ENCODE data around the gene VSIG10L. TPM values are rescaled to one million over a fixed set of nuclear protein-coding genes. Genes with fewer than 3 reads are reported as not detected.

Gene VSIG10L
- total RNA-seq, 4 donors from 2014 or later, result 0.21 to 0.56 (median 0.28) TPM

DNA sequence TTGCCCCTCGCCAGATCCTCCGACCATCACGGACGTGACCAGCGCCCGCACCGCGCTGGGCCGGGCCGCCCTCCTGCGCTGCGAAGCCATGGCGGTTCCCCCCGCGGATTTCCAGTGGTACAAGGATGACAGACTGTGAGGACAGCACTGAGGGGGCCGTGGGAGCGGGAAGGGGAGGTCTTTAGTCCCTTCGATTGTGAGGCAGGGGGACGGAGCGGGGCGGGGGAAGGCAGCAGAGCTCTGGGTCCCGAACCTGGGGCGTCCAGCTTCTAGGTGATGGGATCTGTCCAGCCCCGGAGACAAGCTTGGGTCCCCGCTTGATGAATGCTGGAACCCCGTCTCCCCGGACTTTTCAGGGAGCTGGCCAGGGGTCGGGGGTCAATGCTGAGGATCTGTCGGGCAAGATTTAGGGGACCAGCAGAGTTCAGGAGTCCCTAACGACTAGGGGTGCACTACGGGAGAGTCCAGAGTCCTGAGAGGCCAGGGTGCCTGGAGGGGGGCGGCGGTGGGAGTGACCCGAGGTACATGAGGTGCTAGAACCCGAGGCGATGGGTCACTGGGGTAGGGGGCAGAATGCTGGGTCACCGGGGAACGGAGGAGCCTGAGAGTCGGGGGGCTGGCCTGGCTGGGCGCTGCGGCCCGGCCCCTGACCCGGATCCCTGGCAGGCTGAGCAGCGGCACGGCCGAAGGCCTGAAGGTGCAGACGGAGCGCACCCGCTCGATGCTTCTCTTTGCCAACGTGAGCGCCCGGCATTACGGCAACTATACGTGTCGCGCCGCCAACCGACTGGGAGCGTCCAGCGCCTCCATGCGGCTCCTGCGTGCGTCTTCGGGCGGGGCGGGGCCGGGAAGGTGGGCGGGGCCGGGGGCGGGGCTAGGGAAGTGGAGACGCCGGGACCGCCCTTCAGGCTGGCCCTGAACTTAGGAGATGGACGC lies 14.6 kb downstream of the VSIG10L start:
- 2 to 6% methylated on average over 28 to 29 of the region's 75 CpGs for WGBS, 2 donors
- H3K27me3 ChIP-seq, result peaks cover 7% of the 10 kb centered on the region
- intact Hi-C loops (cut with DNase I), result no loop called here
- TF ChIP-seq POLR2A (IDR thresholded peaks at IDR 0.05), result no peak
- no peak for TF ChIP-seq CTCF (IDR thresholded peaks at IDR 0.05)
- H3K4me3 ChIP-seq (replicated peaks in 1 of 3), result no peak overlapping the region
- H3K4me1 ChIP-seq, result peaks cover 0 to 11% of the 10 kb centered on the region in 2 donors
- H3K27ac ChIP-seq, result no peak overlapping the region
- H3K9me3 ChIP-seq, result no peaks in the 10 kb centered on the region
- no peaks in the 10 kb centered on the region for H3K36me3 ChIP-seq
- no peak for DNase-seq

GRCh38 chr19:51326216-51327065 lies 15.5 kb downstream of the VSIG10L start:
- DNase-seq, result no peak
- peaks cover 7% of the 10 kb centered on the region for H3K27me3 ChIP-seq
- 25 to 53% methylated on average over 8 to 12 of the region's 36 CpGs for WGBS, 2 donors
- H3K27ac ChIP-seq, result no peak overlapping the region
- no peak for TF ChIP-seq POLR2A (IDR thresholded peaks at IDR 0.05)
- no peak for TF ChIP-seq CTCF (IDR thresholded peaks at IDR 0.05)
- intact Hi-C loops (cut with DNase I), result no loop called here
- peaks cover 0 to 11% of the 10 kb centered on the region in 2 donors for H3K4me1 ChIP-seq
- H3K36me3 ChIP-seq, result no peaks in the 10 kb centered on the region
- H3K9me3 ChIP-seq, result no peaks in the 10 kb centered on the region
- H3K4me3 ChIP-seq (replicated peaks in 1 of 3), result no peak overlapping the region

GRCh38 chr19:51325161-51325976 lies 16.6 kb downstream of the VSIG10L start:
- no peaks in the 10 kb centered on the region for H3K36me3 ChIP-seq
- TF ChIP-seq CTCF (IDR thresholded peaks at IDR 0.05) (no peak), POLR2A (IDR thresholded peaks at IDR 0.05) (no peak)
- peaks cover 7% of the 10 kb centered on the region for H3K27me3 ChIP-seq
- WGBS, 2 donors, result 73 to 76% methylated on average over 26 of the region's 26 CpGs
- peaks cover 0 to 11% of the 10 kb centered on the region in 2 donors for H3K4me1 ChIP-seq
- no peaks in the 10 kb centered on the region for H3K9me3 ChIP-seq
- H3K4me3 ChIP-seq (replicated peaks in 1 of 3), result no peak overlapping the region
- H3K27ac ChIP-seq, result no peak overlapping the region
- no peak for DNase-seq
- intact Hi-C loops (cut with DNase I), result no loop called here

GRCh38 chr19:51324167-51324481 lies 17.8 kb downstream of the VSIG10L start:
- Histone ChIP-seq H3K9me3 (no peaks in the 10 kb centered on the region), H3K27ac (no peak overlapping the region), H3K4me1 (peaks cover 0 to 11% of the 10 kb centered on the region in 2 donors), H3K27me3 (peaks cover 7% of the 10 kb centered on the region), H3K36me3 (no peaks in the 10 kb centered on the region), H3K4me3 (replicated peaks in 1 of 3) (no peak overlapping the region)
- WGBS, 2 donors, result 73 to 76% methylated on average over 6 of the region's 6 CpGs
- DNase-seq, result no peak
- intact Hi-C loops (cut with DNase I), result no loop called here
- no peak for TF ChIP-seq POLR2A (IDR thresholded peaks at IDR 0.05)
- TF ChIP-seq CTCF (IDR thresholded peaks at IDR 0.05), result no peak
